AG10803 (cell line): ENCODE results near the gene XBP1.
A peak's percentile ranks its signal among the peaks of the same experiment; 100 is the strongest.
"Not testable (repeated sequence)": the region's sequence is repeated elsewhere in the genome, so short reads cannot be mapped to it uniquely, and the experiment has no call there.

Experiments used
- DNase-seq: peaks from one replicate; pipeline ENCODE4 v3.0.0; 2010; ENCODE audit warnings: low read depth
- H3K4me3 ChIP-seq: 2 replicates; pipeline ENCODE4 v1.5.1; 2011; ENCODE audit warnings: mild to moderate bottlenecking, low read length, control low read depth
- CTCF ChIP-seq: conservative IDR thresholded peaks from 2 replicates; pipeline ENCODE4 v1.5.1; 2011; ENCODE audit warnings: mild to moderate bottlenecking, low read length, control low read depth, inconsistent platforms

Gene XBP1

GRCh38 chr22:28815729-28816128 is 15.4 kb upstream of the XBP1 start:
- no peak for DNase-seq
- H3K4me3 ChIP-seq: no peak overlapping the region
- no peak for TF ChIP-seq CTCF

GRCh38 chr22:28815111-28815510 is 14.7 kb upstream of the XBP1 start:
- no peak overlapping the region for H3K4me3 ChIP-seq
- TF ChIP-seq CTCF: no peak
- DNase-seq: no peak

- no peak for DNase-seq
- H3K4me3 ChIP-seq: no peak overlapping the region
- no peak for TF ChIP-seq CTCF
These were observed 13.6 kb upstream of the XBP1 start for GRCh38 chr22:28813772-28814518.

GRCh38 chr22:28812516-28812915 is 12.1 kb upstream of the XBP1 start:
- no peak overlapping the region for H3K4me3 ChIP-seq
- DNase-seq: no peak
- TF ChIP-seq CTCF: no peak

- TF ChIP-seq CTCF: no peak
- H3K4me3 ChIP-seq: no peak overlapping the region
- DNase-seq: peak; percentile 12
These were observed 10.6 kb upstream of the XBP1 start for GRCh38 chr22:28810821-28811491.

GRCh38 chr22:28808716-28809355 is 8.5 kb upstream of the XBP1 start:
- H3K4me3 ChIP-seq: no peak overlapping the region
- TF ChIP-seq CTCF: no peak
- DNase-seq: no peak

GRCh38 chr22:28805426-28805825 is 5.1 kb upstream of the XBP1 start:
- H3K4me3 ChIP-seq, DNase-seq: not testable (repeated sequence)
